ENCODE measurements around the gene CPSF3.
"Not testable (repeated sequence)": the region's sequence is repeated elsewhere in the genome, so short reads cannot be mapped to it uniquely, and the experiment has no call there.

CPSF3 gene

GRCh38 chr2:9397201-9397600 lies 26.3 kb upstream of the CPSF3 start:
- no peak for DNase-seq

DNA sequence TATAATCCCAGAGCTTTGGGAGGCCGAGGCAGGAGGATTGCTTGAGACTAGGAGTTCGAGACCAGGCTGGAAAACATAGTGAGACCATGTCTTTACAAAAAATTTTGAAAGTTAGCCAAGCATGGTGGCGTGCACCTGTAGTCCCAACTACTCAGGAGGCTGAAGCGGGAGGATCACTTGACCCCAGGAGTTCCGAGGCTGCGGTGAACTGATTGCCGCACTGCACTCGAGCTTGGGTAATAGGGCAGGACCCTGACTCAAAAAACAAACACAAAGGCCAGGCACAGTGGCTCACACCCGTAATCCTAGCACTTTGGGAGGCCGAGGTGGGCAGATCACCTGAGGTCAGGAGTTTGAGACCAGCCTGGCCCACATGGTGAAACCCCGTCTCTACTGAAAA lies 25.2 kb upstream of the CPSF3 start:
- DNase-seq: not testable (repeated sequence)

DNA sequence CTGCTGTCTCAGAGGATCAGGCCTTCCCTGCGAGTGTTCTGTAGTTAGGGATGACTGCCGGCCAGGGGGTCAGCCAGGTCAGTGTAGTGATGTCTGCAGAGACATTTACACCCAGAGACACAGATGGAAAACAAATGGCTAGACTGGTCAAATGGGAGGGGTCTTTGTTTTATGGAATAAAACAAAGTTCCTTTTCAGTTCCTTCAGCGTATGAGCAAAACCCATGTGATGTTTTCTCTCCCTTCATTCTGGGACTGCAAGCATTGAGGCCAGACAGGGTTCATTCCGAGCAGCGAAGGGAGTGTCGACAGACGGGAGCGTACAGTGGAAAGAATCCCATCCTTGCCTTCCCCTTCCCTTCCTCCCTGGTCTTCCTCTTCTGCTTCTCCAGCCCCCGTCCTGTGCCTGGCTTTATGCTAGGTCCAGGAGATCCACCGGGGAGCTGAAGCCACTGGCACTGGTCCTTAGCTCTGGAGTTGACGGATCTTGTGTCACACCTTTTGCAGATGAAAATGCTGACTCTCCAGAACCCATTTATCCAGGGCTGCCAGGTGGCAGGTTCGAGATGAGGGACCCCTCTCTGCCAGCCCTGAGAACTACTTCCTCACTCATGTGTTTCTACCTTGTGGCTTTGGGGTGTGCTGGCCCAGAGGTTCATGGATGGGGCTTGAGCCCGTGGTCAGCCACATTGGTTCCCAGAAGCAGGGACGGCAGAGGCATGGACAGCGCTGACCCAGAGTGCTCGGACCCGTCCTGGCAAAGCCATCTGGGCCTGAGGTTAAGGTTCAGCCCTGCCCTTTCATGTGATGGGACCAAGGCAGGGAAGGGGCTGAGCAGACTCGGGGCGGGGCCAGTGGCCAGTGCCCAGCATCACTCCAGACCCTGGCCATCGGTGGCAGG lies 24.3 kb upstream of the CPSF3 start:
- DNase-seq: no peak

- DNase-seq: no peak
Measured at GRCh38 chr2:9400268-9401058, 23.0 kb upstream of the CPSF3 start.

- DNase-seq: no peak
Measured at GRCh38 chr2:9401059-9401547, 22.4 kb upstream of the CPSF3 start.

DNA sequence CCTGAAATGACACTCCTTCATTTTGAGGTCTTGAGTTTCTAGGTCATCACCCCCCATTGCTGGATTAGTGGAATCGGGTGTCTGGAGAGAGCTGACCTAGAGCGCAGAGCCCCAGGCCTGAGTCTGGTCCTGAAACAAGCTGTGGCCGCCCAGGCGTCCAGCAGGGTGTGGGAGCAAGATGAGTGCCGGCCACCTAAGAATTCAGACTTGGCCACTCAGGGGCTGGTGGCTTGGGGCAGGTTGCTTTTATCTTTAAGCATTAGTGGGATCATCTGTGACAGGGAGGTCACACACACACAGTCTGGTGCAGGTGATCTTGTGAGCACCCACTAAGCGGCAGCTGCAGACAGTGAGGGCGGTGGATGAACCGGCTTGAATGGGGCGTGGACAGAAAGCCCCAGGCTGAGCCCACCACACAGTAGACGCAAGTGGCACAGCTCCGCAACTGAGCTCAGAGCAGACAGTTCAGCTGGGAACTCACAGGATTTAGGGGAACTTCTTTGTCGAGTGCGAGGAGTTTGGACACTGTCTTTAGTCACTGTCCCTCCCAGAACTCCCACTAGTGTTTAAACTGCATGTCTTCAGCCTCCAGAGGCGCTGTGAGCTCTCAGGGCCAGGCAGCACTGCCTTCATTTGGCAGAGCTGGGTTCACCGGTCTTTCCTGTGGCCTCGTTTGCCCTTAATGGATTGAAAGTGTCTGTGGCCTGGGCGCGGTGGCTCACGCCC lies 21.6 kb upstream of the CPSF3 start:
- DNase-seq: no peak

GRCh38 chr2:9403924-9404323 lies 19.5 kb upstream of the CPSF3 start:
- no peak for DNase-seq

- DNase-seq: no peak
Measured at GRCh38 chr2:9404451-9404850, 19.0 kb upstream of the CPSF3 start.

DNA sequence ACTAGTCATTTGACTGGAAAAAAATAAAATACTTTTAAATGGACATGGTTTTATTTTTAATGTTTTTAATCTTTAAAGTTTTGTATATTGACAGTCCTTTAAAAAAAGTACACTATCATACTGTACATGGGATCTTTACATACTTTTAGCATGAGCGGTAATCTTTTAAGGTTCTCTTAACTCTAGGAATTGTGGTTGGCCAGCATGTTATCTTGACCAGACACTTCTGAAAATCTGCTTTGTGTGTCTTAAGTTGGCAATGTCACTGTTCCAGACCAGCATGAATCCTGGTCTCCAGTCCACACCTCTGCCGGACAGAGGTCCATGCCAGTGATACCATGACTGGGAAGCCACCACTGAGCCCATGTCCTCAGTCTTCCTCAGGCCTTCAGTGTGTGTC lies 17.8 kb upstream of the CPSF3 start:
- DNase-seq: no peak

DNA sequence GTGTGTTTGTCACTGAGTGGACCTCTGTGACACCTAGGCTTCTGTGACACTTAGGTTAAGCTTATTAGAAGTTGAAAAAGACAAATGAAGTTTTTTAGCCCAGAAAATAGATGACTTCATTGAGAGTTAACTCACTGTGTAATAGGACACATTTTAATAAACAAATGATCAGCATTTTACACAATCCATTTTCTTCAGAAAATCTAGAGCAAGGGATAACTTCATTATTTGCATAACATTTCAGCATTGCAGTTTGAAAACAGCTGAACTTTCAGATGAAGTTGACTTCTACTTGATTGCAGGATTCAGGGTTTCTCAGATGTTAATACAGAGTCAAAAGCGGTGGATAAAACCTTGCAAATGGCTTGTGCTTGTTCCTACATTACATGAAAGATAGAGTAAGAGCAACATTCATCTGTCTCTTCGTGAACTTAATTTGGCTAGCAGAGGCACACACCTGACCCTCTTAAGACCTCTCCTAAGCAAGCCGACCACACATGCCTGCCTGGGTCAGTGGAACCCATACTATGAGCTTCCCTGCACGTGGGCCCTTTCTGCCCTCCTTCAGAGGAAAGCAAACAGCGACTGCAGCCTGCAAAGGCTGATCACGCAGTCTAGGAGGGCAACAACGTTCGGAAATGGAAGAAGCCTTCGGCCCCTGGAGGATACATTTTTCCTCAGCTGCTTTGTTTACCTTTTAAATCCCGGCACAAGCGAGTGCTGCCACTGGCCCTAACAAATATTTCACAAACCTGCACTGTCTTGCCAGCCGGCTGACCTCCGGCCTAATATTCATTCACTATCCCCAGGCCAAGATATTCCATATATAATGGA lies 16.7 kb upstream of the CPSF3 start:
- DNase-seq: no peak

GRCh38 chr2:9407363-9407811 lies 16.1 kb upstream of the CPSF3 start:
- DNase-seq: no peak

GRCh38 chr2:9408641-9409151 lies 14.8 kb upstream of the CPSF3 start:
- DNase-seq: no peak

DNA sequence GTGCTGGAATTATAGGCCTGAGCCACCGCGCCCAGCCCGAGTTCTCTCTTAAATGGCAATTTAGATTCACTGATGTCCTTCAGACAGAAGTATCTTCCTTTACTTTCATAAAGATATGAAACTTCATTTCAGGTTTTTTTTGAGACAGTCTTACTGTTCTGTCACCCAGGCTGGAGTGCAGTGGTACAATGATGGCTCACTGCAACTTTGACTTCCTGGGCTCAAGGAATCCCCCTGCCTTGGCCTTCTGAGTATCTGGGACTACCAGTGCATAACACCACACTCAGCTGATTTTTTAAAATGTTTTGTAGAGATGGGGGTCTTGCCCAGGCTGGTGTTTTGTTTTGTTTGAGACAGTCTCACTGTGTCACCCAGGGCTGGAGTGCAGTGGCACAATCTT lies 13.3 kb upstream of the CPSF3 start:
- no peak for DNase-seq

DNA sequence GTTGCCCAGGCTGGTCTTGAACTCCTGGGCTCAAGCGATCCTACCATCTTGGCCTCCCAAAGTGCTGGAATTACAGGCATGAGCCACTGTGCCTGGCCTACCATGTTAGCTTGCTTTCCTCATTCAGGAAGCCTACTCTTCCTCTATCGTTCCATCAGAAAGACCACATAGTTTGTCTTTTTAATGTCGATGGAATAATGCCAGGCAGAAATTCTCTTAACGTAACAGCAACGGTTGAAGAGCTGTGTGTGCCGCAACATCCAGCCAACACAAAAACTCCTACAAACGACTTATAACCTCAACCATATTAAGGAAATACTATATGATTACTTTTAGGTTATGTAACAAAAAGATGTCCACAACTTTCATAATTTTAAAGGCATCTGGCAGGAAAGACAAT lies 10.7 kb upstream of the CPSF3 start:
- DNase-seq: no peak

DNA sequence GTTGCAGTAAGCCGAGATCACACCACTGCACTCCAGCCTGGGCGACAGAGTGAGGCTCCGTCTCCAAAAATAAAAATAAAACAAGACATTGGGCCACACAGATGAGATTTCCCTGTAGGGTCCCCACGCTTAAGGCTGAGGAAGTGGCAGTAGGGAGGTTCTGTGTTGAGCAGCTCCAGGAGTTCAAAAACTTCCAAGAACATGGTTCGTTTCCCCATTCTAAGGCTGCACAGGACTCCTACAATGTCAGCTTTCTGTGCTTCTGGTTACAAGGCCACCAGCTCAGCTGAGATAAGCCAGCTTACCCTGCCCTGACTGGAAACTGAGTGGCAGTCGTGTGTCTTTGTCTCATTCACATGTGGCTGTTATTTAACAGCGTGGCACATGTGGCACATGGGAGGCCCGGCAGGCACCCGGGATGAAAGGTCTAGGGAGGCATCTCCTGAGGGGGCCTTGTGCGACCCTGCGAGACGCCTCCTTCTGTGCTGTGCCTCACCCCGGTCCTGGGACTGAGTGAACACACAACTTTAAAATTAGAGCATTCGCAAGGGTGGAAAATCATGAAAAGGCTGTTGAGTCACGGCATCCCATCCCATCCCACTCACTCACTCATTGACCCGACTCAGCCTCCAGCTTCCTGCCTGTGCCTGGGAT lies 7.8 kb upstream of the CPSF3 start:
- DNase-seq: no peak

DNA sequence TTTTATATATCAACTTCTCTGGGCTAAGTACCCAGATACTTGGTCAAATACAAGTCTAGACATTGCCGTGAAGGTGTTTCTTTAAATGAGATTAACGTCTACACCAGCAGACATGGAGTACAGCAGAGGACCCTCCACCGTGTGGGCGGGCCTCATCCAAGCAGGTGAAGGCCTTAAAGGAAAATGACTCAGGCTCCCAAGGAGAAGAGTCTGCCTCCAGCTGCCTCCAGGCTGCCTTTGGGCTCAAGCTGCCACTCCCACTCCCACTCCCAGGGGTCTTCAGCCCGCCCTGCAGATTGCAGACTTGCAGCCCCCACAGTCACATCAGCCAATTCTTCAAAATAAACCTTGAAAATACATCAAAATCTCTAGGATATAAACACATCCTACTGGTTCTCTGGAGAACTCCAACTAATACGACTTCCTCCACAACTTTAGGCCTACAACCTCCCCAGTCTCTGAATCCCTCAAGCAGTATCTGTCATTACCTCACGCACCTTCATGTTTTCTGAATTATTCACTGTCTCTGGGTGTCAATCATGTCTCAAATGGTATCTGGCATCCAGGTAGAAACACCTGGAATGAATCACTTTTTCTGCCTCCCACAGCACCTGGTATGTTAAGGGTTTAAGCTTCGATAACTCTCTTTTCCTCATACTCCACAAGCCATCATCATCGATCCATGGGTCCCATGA lies 7.0 kb upstream of the CPSF3 start:
- no peak for DNase-seq

- DNase-seq: no peak
Measured at GRCh38 chr2:9416962-9417316, 6.5 kb upstream of the CPSF3 start.

- DNase-seq: no peak
Measured at GRCh38 chr2:9417725-9418124, 5.7 kb upstream of the CPSF3 start.

DNA sequence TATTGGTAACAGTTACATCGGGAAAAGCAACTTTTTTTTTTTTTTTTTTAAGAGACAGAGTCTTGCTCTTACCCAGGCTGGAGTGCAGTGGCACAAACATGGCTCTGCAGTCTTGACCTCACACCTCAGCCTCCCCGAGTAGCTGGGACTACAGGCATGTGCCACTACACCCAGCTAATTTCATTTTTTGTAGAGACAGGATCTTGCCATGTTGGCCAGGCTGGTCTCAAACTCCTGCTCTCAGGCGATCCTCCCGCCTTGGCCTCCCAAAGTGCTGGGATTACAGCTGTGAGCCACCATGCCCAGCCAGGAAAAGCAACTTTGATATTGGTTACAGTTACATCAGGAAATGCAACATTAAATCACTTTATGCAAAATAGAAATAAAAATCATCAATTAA lies 4.7 kb upstream of the CPSF3 start:
- DNase-seq: no peak

DNA sequence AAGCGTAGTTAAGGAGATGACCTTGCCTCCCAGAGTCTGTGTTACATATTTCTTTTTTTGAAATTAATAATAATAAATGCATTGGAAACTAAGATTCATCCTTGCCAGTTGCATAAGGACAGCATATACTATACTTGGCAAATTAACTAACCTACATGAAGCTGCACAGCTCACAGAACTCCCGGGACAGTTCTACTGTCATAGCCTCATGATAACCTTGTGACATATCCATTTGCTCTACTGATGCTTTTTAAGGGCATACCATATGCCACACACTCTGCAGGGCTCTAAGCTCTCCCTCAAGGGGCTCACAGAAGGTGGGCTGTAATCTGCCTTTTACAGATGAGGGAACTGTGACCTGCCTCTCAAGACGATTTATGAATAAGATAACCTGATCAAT lies 3.9 kb upstream of the CPSF3 start:
- DNase-seq: no peak

DNA sequence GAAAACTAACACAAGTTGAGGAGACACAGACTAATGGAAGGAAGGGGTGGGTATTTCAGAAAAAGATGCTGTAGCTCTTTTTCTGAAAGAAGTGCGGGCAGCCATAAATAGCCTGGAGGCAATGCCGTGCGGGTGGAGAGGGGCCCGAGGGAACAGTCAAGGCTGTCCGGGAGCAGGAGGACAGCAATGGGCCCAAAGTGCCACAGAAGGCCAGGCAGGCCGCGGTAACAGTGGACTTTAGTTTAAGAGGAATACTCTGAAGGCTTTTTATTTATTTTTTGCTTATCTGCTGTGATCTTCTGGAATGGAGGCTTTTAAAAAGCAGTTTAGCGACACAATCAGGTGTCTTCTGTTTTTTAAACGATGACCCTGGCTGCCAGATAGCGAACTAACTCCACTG lies 3.0 kb upstream of the CPSF3 start:
- no peak for DNase-seq
